GM18520 (cell line): ENCODE results near the gene MAML3.

Experiments
- ATAC-seq: cut with Tn5 transposase; IDR thresholded peaks from one replicate; pipeline ENCODE4 v1.9.1; 2021; ENCODE audit not compliant: unreplicated experiment

MAML3 gene

GRCh38 chr4:139768366-139768765 is 385.6 kb downstream of the MAML3 start:
- ATAC-seq, result no peak

- ATAC-seq, result no peak
Observed at GRCh38 chr4:139767585-139767984, 386.4 kb downstream of the MAML3 start.

- no peak for ATAC-seq
Observed at GRCh38 chr4:139767168-139767567, 386.8 kb downstream of the MAML3 start.

GRCh38 chr4:139764686-139765310 is 389.2 kb downstream of the MAML3 start:
- ATAC-seq, result no peak

- no peak for ATAC-seq
Observed at GRCh38 chr4:139764182-139764581, 389.8 kb downstream of the MAML3 start.

GRCh38 chr4:139763672-139764071 is 390.3 kb downstream of the MAML3 start:
- ATAC-seq, result no peak

- ATAC-seq, result no peak
Observed at GRCh38 chr4:139763205-139763604, 390.8 kb downstream of the MAML3 start.

GRCh38 chr4:139762720-139763119 is 391.3 kb downstream of the MAML3 start:
- no peak for ATAC-seq

GRCh38 chr4:139761461-139761860 is 392.5 kb downstream of the MAML3 start:
- ATAC-seq, result no peak

GRCh38 chr4:139760567-139760966 is 393.4 kb downstream of the MAML3 start:
- ATAC-seq, result no peak

- ATAC-seq, result no peak
Observed at GRCh38 chr4:139759097-139759496, 394.9 kb downstream of the MAML3 start.

- ATAC-seq, result no peak
Observed at GRCh38 chr4:139756391-139757180, 397.4 kb downstream of the MAML3 start.

- ATAC-seq, result no peak
Observed at GRCh38 chr4:139754938-139755337, 399.0 kb downstream of the MAML3 start.

GRCh38 chr4:139753686-139754085 is 400.3 kb downstream of the MAML3 start:
- ATAC-seq, result no peak

- no peak for ATAC-seq
Observed at GRCh38 chr4:139749835-139750498, 404.0 kb downstream of the MAML3 start.

GRCh38 chr4:139749338-139749737 is 404.6 kb downstream of the MAML3 start:
- ATAC-seq, result no peak

- no peak for ATAC-seq
Observed at GRCh38 chr4:139746431-139747171, 407.4 kb downstream of the MAML3 start.

- no peak for ATAC-seq
Observed at GRCh38 chr4:139745111-139745639, 408.8 kb downstream of the MAML3 start.

GRCh38 chr4:139744232-139744631 is 409.8 kb downstream of the MAML3 start:
- no peak for ATAC-seq

GRCh38 chr4:139743027-139743426 is 411.0 kb downstream of the MAML3 start:
- no peak for ATAC-seq

- no peak for ATAC-seq
Observed at GRCh38 chr4:139740531-139741041, 413.4 kb downstream of the MAML3 start.
